22Rv1 (cell line): Measurements from ENCODE around the gene GIT2.

Experiments used
- H3K27ac ChIP-seq: fragments of 450-650 bp; 2 replicates; pipeline ENCODE4 v1.5.1; 2017
- ZFX ChIP-seq: fragments of 450-650 bp; IDR thresholded peaks from 2 replicates; pipeline ENCODE4 v1.6.1; 2017; ENCODE audit warnings: antibody characterized with exemption, borderline replicate concordance
- TF ChIP-seq, protein P1 (sequence below): fragments of 450-650 bp; IDR thresholded peaks from 2 replicates; pipeline ENCODE4 v1.5.1; 2017; ENCODE audit warnings: mild to moderate bottlenecking

The GIT2 gene

DNA sequence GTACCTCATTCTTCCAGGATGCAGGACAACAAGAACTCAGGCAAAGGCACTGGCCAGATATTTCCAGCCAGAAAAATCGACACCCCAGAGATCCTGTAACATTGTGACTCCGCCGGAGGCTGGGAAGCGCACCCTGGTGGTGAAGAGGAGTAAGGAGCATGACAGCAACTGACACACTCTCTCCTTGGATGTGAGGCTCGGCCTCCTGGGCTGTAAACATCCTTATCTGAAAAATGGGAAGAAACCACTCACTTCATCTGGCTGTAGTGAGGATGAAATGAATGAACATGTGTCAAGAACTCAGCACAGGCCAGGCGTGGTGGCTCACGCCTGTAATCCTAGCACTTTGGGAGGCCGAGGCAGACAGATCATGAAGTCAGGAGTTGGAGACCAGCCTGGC, 68.5 kb downstream of the GIT2 start:
- TF ChIP-seq, protein P1, sequence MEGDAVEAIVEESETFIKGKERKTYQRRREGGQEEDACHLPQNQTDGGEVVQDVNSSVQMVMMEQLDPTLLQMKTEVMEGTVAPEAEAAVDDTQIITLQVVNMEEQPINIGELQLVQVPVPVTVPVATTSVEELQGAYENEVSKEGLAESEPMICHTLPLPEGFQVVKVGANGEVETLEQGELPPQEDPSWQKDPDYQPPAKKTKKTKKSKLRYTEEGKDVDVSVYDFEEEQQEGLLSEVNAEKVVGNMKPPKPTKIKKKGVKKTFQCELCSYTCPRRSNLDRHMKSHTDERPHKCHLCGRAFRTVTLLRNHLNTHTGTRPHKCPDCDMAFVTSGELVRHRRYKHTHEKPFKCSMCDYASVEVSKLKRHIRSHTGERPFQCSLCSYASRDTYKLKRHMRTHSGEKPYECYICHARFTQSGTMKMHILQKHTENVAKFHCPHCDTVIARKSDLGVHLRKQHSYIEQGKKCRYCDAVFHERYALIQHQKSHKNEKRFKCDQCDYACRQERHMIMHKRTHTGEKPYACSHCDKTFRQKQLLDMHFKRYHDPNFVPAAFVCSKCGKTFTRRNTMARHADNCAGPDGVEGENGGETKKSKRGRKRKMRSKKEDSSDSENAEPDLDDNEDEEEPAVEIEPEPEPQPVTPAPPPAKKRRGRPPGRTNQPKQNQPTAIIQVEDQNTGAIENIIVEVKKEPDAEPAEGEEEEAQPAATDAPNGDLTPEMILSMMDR: peak; percentile 94
- TF ChIP-seq ZFX: no peak
- no peak overlapping the region for H3K27ac ChIP-seq

DNA sequence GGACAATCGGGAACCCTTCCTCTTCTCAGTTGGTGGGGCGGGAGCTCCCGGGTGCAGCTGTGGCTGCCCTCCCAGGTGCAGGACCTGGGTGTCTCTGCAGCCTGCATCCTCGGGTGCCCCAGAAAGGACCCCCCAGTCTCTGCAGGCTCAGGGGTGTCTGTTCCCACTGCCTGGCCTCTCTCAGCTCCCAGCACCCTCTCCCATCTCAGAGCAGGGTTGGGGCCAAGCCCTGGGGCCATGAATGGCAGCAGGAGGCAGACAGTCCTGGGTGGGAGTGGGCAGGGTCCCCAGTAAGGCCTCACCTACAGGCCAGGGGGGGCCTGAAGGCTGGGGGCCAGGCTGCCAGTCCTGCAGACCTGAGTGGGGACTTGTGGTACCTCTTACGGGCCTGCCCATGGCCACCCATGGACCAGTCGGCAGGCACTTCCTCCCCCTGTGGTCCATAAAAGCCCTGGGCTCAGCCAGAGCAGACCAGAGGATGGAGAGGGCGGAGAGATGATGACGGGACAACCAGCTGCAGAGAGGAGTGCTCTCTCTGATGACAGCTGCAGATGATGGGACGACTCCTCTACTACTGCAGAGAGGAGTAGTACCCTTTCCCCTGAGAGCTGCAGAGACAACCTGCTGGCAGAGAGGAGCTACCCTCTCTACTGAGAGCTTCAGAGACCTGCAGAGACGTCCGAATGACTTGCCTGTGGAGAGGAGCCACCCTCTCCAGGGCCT, 69.5 kb downstream of the GIT2 start:
- no peak overlapping the region for H3K27ac ChIP-seq
- no peak for TF ChIP-seq ZFX
- TF ChIP-seq, protein P1: no peak

DNA sequence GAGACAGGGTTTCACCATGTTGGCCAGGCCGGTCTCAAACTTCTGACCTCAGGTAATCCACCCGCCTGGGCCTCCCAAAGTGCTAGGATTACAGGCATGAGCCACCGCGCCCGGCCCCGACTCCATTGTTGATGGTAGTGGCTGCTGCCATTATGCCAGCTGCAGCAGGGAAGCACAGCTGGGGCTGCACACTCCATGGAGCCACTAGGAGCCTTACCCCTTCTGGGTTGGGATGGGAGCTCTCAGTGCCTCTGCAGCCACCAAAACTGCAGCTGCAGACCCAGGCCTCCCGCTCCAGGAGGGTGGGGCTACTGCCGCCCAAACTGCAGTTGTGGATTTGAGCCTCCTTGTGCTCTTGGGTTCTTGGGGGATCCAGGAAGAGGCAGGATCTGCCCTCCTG, 70.2 kb downstream of the GIT2 start:
- H3K27ac ChIP-seq: no peak overlapping the region
- no peak for TF ChIP-seq ZFX
- TF ChIP-seq, protein P1: no peak

DNA sequence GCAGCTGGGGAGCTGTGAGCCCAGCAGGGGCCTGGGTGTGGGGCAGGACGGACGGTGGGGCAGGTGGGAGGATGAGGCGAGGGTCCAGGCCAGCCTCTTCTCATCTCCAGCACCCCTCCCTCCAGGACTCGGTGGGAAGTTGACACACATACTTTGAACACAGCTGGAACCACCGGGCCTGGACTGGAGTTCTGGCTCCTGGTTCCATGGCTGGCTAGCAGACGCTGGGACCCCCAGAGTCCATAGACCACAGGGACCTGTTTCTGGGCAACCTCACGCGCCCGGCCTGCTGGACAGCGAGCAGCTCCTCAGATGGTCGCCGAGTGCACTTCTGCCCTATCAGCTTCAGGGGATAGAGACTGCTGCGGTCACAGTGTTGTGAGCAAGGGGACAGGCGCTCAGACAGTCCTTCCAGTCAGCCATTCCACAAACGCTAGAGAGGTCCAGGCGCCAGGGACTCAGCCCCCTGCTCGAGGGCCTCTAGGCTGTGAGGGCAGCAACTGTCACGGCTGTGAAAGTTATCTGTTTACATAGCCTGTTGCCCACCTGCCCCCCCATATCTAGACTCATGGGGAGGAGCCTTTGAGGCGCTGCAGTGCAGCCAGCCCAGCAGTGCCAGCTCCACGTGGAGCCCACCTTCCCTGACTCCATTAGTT, 70.9 kb downstream of the GIT2 start:
- TF ChIP-seq, protein P1: no peak
- TF ChIP-seq ZFX: no peak
- no peak overlapping the region for H3K27ac ChIP-seq

DNA sequence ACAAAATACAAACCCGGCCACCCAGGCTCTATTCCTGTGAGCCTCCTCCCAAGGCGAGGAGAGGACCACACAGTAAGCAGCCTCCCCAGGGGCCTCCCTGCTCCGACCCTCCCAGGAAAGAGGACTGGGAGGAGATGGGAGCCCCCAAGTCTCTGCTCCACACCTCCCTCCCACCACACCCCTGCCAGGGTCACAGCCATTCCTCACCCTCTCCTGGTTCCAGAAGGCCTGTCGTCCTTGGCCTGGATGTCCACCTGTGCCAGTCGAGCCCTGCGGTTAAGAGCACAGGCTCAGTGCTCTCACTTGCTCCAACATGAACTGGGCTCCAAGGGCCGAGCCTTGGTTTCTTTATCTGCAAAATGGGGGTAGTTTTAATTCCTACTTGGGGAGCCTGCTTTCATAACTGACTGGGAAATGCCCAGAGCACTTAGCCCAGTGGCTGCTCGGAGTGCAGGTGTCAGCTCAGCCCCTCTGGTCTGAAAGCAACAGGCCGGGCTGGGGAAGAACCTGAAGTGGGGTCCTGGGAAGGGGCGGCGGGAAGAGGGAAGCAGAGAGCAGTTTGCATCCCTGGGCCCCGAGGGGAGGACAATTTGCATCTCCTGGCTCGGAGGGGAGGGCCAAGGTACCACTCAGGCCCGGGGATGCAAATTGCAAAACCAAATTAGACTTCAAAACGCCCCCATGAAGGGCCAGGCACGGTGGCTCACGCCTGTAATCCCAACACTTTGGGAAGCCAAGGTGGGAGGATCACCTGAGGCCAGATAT, 72.5 kb downstream of the GIT2 start:
- H3K27ac ChIP-seq: no peak overlapping the region
- TF ChIP-seq ZFX: no peak
- TF ChIP-seq, protein P1: no peak

DNA sequence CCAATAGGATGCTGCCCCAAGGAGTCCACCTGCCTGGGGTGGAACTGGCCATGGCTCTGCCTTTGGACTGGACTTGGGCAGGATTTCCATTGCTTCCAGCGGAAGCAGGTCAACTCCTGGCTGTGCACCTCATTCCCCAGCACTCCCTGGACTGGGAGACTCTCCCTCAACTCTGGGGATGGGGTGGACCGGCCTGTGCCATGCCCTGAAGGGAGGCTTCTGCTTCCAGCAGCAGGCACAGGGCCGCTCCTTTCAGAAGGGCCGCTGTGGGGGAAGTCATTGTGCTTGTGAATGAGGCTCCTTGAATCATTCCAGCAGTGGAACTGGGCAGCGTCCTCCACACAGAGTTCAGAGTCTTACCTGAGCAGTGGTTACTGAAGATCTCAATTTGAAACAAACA, 73.1 kb downstream of the GIT2 start:
- no peak for TF ChIP-seq ZFX
- TF ChIP-seq, protein P1: no peak
- H3K27ac ChIP-seq: no peak overlapping the region
